PC-3 (cell line): ENCODE results near the gene CLSTN3. TPM values are rescaled to one million over a fixed set of nuclear protein-coding genes. Genes with fewer than 3 reads are reported as not detected.
"Not testable (repeated sequence)": the region's sequence is repeated elsewhere in the genome, so short reads cannot be mapped to it uniquely, and the experiment has no call there.

Experiments
- ATAC-seq: fragments of 200-7000 bp; cut with Tn5 transposase; 2 replicates; pipeline ENCODE4 v1.9.1; 2020; ENCODE audit warnings: mild to moderate bottlenecking, moderate library complexity
- BruUV-seq: library from RNA; stranded (reverse); fragments of 400-500 nt; replicated peaks from 2 replicates; lab custom pipeline; 2021; lab: Mats Ljungman, UMichigan
- CTCF ChIA-PET: fragments of 300-600 bp; sonication (Branson Sonifier 250); formaldehyde crosslinking; loops from one replicate; lab custom pipeline; 2022; ENCODE audit warnings: antibody characterized with exemption; lab: Charles Lee
- POLR2A ChIA-PET: fragments of 300-600 bp; sonication (Branson Sonifier 250); formaldehyde crosslinking; loops from one replicate; lab custom pipeline; 2022; ENCODE audit warnings: antibody characterized with exemption; ENCODE audit not compliant: unreplicated experiment; lab: Charles Lee
- DNase-seq: peaks from one replicate; pipeline ENCODE4 v3.0.0-alpha.2; 2015
- H2AFZ ChIP-seq: fragments of 300-600 bp; sonication (generic); 2 replicates; pipeline ENCODE4 v1.6.0; 2016; ENCODE audit warnings: antibody characterized with exemption, low read length
- H3F3A ChIP-seq: fragments of 300-600 bp; sonication (generic); one replicate; pipeline ENCODE4 v1.6.0; 2017; ENCODE audit warnings: antibody characterized with exemption, low read length, control low read depth, mild to moderate bottlenecking; ENCODE audit not compliant: unreplicated experiment
- H3K27ac ChIP-seq: fragments of 300-600 bp; sonication (generic); 2 replicates; pipeline ENCODE4 v1.5.1; 2016; ENCODE audit warnings: mild to moderate bottlenecking, low read length
- H3K27me3 ChIP-seq: fragments of 300-600 bp; sonication (generic); 2 replicates; pipeline ENCODE4 v1.6.1; 2016; ENCODE audit warnings: low read length, mixed read lengths
- H3K36me3 ChIP-seq: fragments of 300-600 bp; sonication (generic); 2 replicates; pipeline ENCODE4 v1.6.1; 2016; ENCODE audit warnings: low read depth, mixed run types, low read length, mixed read lengths
- H3K4me1 ChIP-seq: fragments of 300-600 bp; sonication (generic); 2 replicates; pipeline ENCODE4 v1.5.1; 2016; ENCODE audit warnings: low read length; ENCODE audit not compliant: insufficient read depth
- H3K4me2 ChIP-seq: fragments of 300-600 bp; sonication (generic); 2 replicates; pipeline ENCODE4 v1.6.0; 2016; ENCODE audit warnings: low read length
- H3K4me3 ChIP-seq: fragments of 300-600 bp; sonication (generic); 2 replicates; pipeline ENCODE4 v1.5.1; 2016; ENCODE audit warnings: mild to moderate bottlenecking, low read length, mixed read lengths
- H3K79me2 ChIP-seq: fragments of 300-600 bp; sonication (generic); 2 replicates; pipeline ENCODE4 v1.6.1; 2017; ENCODE audit warnings: low read length, mixed read lengths
- H3K9ac ChIP-seq: fragments of 300-600 bp; sonication (generic); 2 replicates; pipeline ENCODE4 v1.6.0; 2016; ENCODE audit warnings: mild to moderate bottlenecking, low read length
- H3K9me2 ChIP-seq: fragments of 300-600 bp; sonication (generic); replicated peaks from 2 replicates; pipeline ENCODE4 v1.6.1; 2016; ENCODE audit warnings: mixed run types, low read length, mixed read lengths
- H3K9me3 ChIP-seq: fragments of 300-600 bp; sonication (generic); 2 replicates; pipeline ENCODE4 v1.6.1; 2016; ENCODE audit warnings: low read length, mixed read lengths
- H4K20me1 ChIP-seq: fragments of 300-600 bp; sonication (generic); 2 replicates; pipeline ENCODE4 v1.6.1; 2016; ENCODE audit warnings: low read length, mixed read lengths
- CTCF ChIP-seq: fragments of 300-600 bp; sonication (generic); conservative IDR thresholded peaks from 2 replicates; pipeline ENCODE4 v1.5.1; 2017; ENCODE audit warnings: antibody characterized with exemption, low read depth, mild to moderate bottlenecking, low read length
- EZH2 ChIP-seq: fragments of 300-600 bp; sonication (generic); IDR thresholded peaks from one replicate; pipeline ENCODE4 v1.6.1; 2017; ENCODE audit warnings: antibody characterized with exemption, mild to moderate bottlenecking, low read length; ENCODE audit not compliant: unreplicated experiment
- EZH2phosphoT487 ChIP-seq: fragments of 300-600 bp; sonication (generic); IDR thresholded peaks from 2 replicates; pipeline ENCODE4 v1.6.1; 2018; ENCODE audit warnings: mild to moderate bottlenecking, antibody characterized with exemption, low read length, borderline replicate concordance
- intact Hi-C: fragments of 100-400 bp; cut with micrococcal nuclease; formaldehyde crosslinking; loops from 2 replicates; pipeline ENCODE4 v1.9.0; 2023
- total RNA-seq: library from RNA; depleted of rRNA; stranded (reverse); fragments of >200 nt; gene quantifications from 2 replicates; pipeline ENCODE4 v1.2.3, GENCODE V29; 2014

Gene CLSTN3
- total RNA-seq, 1 experiment from 2014 or later: 10.9 TPM

- no peaks in the 10 kb centered on the region for H3K4me1 ChIP-seq
- intact Hi-C loops: no loop called here
- ATAC-seq: no peak
- H3F3A ChIP-seq: no peaks in the 10 kb centered on the region
- BruUV-seq: no TSS peak
- H3K4me2 ChIP-seq: no peak overlapping the region
- H3K9ac ChIP-seq: no peak overlapping the region
- ChIA-PET POLR2A (no interaction called here), CTCF (no interaction called here)
- H3K4me3 ChIP-seq: no peak overlapping the region
- H3K27me3 ChIP-seq: no peaks in the 10 kb centered on the region
- TF ChIP-seq CTCF: no peak
- no peak for TF ChIP-seq EZH2phosphoT487
- TF ChIP-seq EZH2: no peak
- no peaks in the 10 kb centered on the region for H3K36me3 ChIP-seq
- no peaks in the 10 kb centered on the region for H3K9me3 ChIP-seq
- H3K9me2 ChIP-seq: no peaks in the 10 kb centered on the region
- H4K20me1 ChIP-seq: no peaks in the 10 kb centered on the region
- no peaks in the 10 kb centered on the region for H3K79me2 ChIP-seq
- H2AFZ ChIP-seq: no peak overlapping the region
- no peak for DNase-seq
- no peak overlapping the region for H3K27ac ChIP-seq
Observed at GRCh38 chr12:7178481-7178880, 48.3 kb downstream of the CLSTN3 start.

DNA sequence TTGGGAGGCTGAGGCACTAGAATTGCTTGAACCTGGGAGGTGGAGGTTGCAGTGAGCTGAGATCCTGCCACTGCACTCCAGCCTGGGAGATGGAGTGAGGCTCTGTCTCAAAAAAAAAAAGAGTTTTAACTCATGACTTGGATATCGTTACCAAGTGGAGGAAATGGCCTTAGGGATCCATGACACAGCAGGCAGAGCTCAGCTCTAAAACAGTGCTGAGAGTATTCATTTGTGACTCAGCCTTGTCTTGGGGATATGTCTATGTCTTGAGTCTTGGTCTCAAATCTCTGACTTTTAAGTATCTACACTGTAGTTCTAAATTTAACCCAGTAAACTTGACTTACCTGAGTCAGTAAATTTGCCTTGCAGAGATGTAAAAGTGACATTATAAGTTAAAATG is 50.5 kb downstream of the CLSTN3 start:
- H3K9me3 ChIP-seq: no peaks in the 10 kb centered on the region
- no peaks in the 10 kb centered on the region for H3K79me2 ChIP-seq
- no TSS peak for BruUV-seq
- no peak overlapping the region for H3K4me3 ChIP-seq
- no peaks in the 10 kb centered on the region for H3K4me1 ChIP-seq
- H4K20me1 ChIP-seq: no peaks in the 10 kb centered on the region
- TF ChIP-seq EZH2: no peak
- ChIA-PET CTCF (no interaction called here), POLR2A (no interaction called here)
- no peak overlapping the region for H3K9ac ChIP-seq
- ATAC-seq (no peak), DNase-seq (no peak)
- intact Hi-C loops: no loop called here
- H3K27ac ChIP-seq: no peak overlapping the region
- no peak overlapping the region for H3K4me2 ChIP-seq
- no peak overlapping the region for H2AFZ ChIP-seq
- H3F3A ChIP-seq: no peaks in the 10 kb centered on the region
- no peaks in the 10 kb centered on the region for H3K9me2 ChIP-seq
- no peaks in the 10 kb centered on the region for H3K27me3 ChIP-seq
- no peaks in the 10 kb centered on the region for H3K36me3 ChIP-seq

GRCh38 chr12:7186058-7186457 is 55.9 kb downstream of the CLSTN3 start:
- H3K4me2 ChIP-seq, H3K36me3 ChIP-seq, H3K9me2 ChIP-seq, H3K27ac ChIP-seq, H3F3A ChIP-seq, POLR2A ChIA-PET, H3K4me3 ChIP-seq, CTCF ChIA-PET, H4K20me1 ChIP-seq, DNase-seq, intact Hi-C loops, BruUV-seq, H2AFZ ChIP-seq, H3K27me3 ChIP-seq, H3K9me3 ChIP-seq, ATAC-seq, H3K9ac ChIP-seq: not testable (repeated sequence)
- Histone ChIP-seq H3K4me1 (peaks cover 19% of the 10 kb centered on the region), H3K79me2 (peaks cover 14% of the 10 kb centered on the region)
